Upper lobe of right lung (tissue), 1 donor: ENCODE data around the gene NOB1. TPM values are rescaled to one million over a fixed set of nuclear protein-coding genes. Genes with fewer than 3 reads are reported as not detected.
"Not testable (repeated sequence)": the region's sequence is repeated elsewhere in the genome, so short reads cannot be mapped to it uniquely, and the experiment has no call there.

Experiments
- ATAC-seq: fragments of 200-7000 bp; cut with Tn5 transposase; one replicate; pipeline ENCODE4 v1.9.1; 2020; ENCODE audit warnings: mild to moderate bottlenecking, moderate library complexity
- DNase-seq: peaks from one replicate; pipeline ENCODE4 v3.0.0-alpha.2; 2020
- H3K27ac ChIP-seq: fragments of 200-600 bp; one replicate; pipeline ENCODE4 v1.8.0; 2022
- H3K27me3 ChIP-seq: fragments of 200-600 bp; one replicate; pipeline ENCODE4 v1.8.0; 2022; ENCODE audit warnings: mild to moderate bottlenecking
- H3K36me3 ChIP-seq: fragments of 200-600 bp; one replicate; pipeline ENCODE4 v1.8.0; 2022
- H3K4me1 ChIP-seq: fragments of 200-600 bp; one replicate; pipeline ENCODE4 v1.8.0; 2022
- H3K4me3 ChIP-seq: fragments of 200-600 bp; one replicate; pipeline ENCODE4 v1.8.0; 2022; ENCODE audit warnings: mild to moderate bottlenecking
- H3K9me3 ChIP-seq: fragments of 200-600 bp; one replicate; pipeline ENCODE4 v1.8.0; 2022
- CTCF ChIP-seq: fragments of 200-600 bp; IDR thresholded peaks from one replicate; pipeline ENCODE4 v1.8.0; 2022; ENCODE audit warnings: antibody characterized with exemption
- intact Hi-C: fragments of 100-400 bp; cut with DNase I; formaldehyde crosslinking; loops from one replicate; pipeline ENCODE4 v1.11.0; 2022
- total RNA-seq: library from RNA; stranded (reverse); fragmentation: NEBNext Ultra II Directional; extraction: Animal tissue kit (Norgen Biotek cat#: 25700); gene quantifications from one replicate; pipeline ENCODE4 v1.2.1, GENCODE V29; 2021
- donor health status: DM: no; HTN: yes; CAD: no; lungs with severe emphysema.

NOB1 gene
- total RNA-seq, 1 donor from 2014 or later = 32.0 TPM

GRCh38 chr16:69744363-69745231 is 10.1 kb downstream of the NOB1 start:
- Histone ChIP-seq H3K27ac (no peak overlapping the region), H3K36me3 (peaks cover 93% of the 10 kb centered on the region), H3K27me3 (no peaks in the 10 kb centered on the region), H3K4me1 (peaks cover 5% of the 10 kb centered on the region), H3K4me3 (no peak overlapping the region), H3K9me3 (no peaks in the 10 kb centered on the region)
- intact Hi-C loops = no loop called here
- no peak for TF ChIP-seq CTCF
- DNase-seq (no peak), ATAC-seq (no peak)

GRCh38 chr16:69741951-69742904 is 12.5 kb downstream of the NOB1 start:
- no peaks in the 10 kb centered on the region for H3K9me3 ChIP-seq
- TF ChIP-seq CTCF = no peak
- DNase-seq (peak; percentile 83), ATAC-seq (peak; percentile 39)
- H3K27me3 ChIP-seq = no peaks in the 10 kb centered on the region
- intact Hi-C loops = no loop called here
- H3K4me1 ChIP-seq = peaks cover 5% of the 10 kb centered on the region
- H3K4me3 ChIP-seq = no peak overlapping the region
- peaks cover 69% of the 10 kb centered on the region for H3K36me3 ChIP-seq
- no peak overlapping the region for H3K27ac ChIP-seq

- Histone ChIP-seq H3K27me3 (no peaks in the 10 kb centered on the region), H3K9me3 (no peaks in the 10 kb centered on the region), H3K4me3 (no peak overlapping the region), H3K36me3 (peaks cover 63% of the 10 kb centered on the region), H3K4me1 (peaks cover 5% of the 10 kb centered on the region), H3K27ac (no peak overlapping the region)
- DNase-seq (no peak), ATAC-seq (peak; percentile 18)
- TF ChIP-seq CTCF = no peak
- intact Hi-C loops = no loop called here
Observed at GRCh38 chr16:69741519-69741918, 13.2 kb downstream of the NOB1 start.

- Histone ChIP-seq H3K9me3 (no peaks in the 10 kb centered on the region), H3K27me3 (no peaks in the 10 kb centered on the region), H3K27ac (no peak overlapping the region), H3K36me3 (no peaks in the 10 kb centered on the region), H3K4me3 (no peak overlapping the region), H3K4me1 (peaks cover 9% of the 10 kb centered on the region)
- DNase-seq (no peak), ATAC-seq (no peak)
- no peak for TF ChIP-seq CTCF
- intact Hi-C loops = no loop called here
Observed at GRCh38 chr16:69732101-69732500, 22.6 kb downstream of the NOB1 start.

GRCh38 chr16:69731280-69731679 is 23.4 kb downstream of the NOB1 start:
- not testable (repeated sequence) for H3K4me1 ChIP-seq

GRCh38 chr16:69729030-69729429 is 25.7 kb downstream of the NOB1 start:
- H3K4me1 ChIP-seq = peaks cover 17% of the 10 kb centered on the region
- H3K9me3 ChIP-seq, DNase-seq, H3K27ac ChIP-seq, ATAC-seq, H3K36me3 ChIP-seq, intact Hi-C loops, H3K4me3 ChIP-seq, H3K27me3 ChIP-seq: not testable (repeated sequence)

More at GRCh38 chr16:69731280-69731679, 23.4 kb downstream of the NOB1 start:
- H3K36me3 ChIP-seq, intact Hi-C loops, H3K9me3 ChIP-seq, ATAC-seq, DNase-seq, H3K27ac ChIP-seq, H3K27me3 ChIP-seq, H3K4me3 ChIP-seq: not testable (repeated sequence)
